ENCODE measurements around the gene ATRN.

The ATRN gene

DNA sequence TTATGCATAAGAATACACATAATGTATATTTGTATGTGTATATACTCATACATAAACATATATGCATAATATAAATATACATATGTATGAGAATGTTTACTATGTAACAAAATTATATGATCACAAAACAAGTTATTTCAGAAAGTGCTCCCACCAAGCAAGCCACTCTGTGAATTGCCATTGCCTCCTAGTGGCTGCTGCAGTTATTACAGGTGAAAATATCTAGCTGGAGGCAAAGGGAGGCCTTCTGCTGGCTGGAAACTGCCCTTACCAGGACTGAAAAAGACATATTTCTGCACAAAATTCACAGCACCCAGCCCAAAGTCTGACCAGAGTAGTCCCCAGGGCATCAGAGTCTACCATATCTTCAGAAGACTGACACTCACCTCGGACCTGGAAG lies 225.4 kb downstream of the ATRN start:
- DNase-seq (ENCODE audit: low read depth in 3 of 3) = no peak

DNA sequence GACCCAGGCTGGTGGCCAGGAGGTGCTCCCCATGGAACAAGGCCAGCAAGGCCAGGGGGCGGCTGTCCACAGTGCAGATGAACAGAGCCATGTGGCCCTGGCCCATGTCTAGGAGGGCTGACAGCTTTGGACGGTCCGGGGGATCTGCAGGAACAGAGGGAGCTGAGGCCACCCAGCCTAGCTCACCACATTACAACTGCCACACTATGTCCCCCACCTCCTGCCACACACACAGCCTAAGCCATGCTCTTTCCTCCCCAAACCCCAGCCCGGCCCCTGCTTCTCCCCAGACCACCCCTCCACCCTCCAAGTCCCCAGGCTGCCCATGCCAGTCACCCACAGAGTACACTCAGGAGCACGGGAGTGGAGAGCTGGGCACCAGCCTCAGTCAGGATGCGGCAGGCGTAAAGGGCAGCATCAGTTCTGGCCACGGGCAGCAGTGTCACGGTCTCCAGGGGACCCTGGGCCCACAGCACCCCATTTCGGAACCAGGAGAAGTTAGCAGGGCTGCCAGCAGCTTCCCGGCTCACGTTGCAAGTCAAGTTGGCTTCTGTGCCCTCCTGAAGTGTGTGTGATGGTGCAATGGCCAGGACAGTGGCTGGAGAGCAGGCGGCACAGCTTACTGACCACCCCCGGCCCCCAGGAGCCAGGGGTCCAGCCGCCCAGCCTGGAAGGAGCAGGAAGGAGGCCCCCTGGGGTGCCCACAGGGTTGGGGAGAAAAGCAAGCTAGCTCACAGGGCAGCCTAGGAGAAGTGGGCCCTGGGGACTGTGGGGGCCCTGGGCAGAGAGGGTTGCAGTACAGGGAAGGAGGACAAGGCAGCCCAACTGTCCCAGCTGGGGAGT lies 226.1 kb downstream of the ATRN start:
- no peak for DNase-seq (ENCODE audit: low read depth in 3 of 3)

DNA sequence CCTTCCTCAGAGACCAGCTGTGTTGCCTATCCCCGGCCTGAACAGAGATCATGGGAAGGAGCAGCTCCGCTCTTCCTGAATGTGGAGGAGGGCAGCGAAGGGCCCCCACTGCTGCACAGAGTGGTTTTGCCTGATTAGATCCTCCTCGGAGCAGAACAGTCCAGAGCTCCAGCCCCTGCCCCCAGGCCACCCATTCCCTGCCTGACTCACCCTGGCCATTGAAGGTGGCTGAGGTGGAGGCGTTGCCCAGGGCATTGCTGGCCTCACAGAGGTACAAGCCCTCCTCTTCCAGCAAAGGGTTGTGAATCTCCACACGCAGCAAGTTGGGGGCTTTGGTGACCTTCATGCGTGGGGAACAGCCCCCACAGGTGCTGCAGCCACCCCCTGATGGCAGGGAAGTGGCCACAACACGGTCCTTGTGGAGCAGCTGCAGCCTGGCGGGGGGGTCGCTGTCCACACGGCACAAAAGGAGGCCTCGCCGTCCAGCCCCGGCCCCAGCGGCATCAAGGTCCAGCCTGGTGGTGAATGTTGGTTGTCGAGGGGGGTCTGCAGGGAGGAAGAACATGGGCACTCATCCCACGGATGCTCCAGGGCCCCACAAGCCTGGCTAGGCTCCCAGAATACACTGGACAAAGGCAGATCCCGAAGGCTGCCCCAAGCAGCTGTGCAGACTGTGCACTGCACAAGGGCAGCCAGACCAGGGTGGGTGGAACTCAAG lies 226.9 kb downstream of the ATRN start:
- DNase-seq (ENCODE audit: low read depth in 3 of 3) = no peak

DNA sequence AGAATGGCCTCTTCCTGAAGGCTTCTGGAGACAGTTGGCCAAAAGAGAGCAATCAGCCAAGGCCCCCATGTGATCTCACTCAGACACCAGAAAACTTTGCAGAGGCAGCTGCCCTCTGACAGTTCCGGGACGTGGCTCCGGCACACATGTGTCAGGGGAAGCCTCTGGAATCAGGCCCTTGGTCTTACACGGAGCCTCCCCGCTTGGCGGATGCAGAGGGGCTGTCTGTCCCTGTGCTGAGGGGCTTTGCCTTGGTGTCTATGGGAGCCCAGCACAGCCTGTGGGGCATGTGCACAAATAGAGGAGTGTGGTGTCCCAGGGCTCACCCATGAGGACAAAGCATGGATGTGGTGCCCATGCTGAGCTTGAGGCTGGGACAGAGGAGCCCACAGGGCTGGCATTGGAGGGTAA lies 227.8 kb downstream of the ATRN start:
- DNase-seq (ENCODE audit: low read depth in 3 of 3) = no peak

DNA sequence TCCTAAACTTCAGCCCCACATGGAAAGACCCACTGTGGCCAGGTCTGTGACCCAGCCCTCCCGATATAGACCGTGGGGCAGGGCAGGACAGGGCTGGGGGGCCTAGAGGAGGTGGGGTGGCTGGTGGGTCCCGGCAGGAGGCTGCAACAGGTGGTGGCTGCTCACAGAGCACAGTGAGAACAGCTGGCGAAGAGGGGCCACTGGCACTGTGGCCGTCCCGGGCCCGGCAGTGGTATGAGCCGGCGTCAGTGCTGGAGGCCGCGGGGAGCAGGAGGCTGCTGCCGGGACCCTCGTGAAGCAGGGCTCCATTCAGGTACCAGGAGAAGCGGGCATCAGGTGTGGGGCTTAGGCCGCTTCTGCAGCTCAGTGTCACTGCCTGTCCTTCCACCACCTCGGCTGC lies 228.2 kb downstream of the ATRN start:
- no peak for DNase-seq (ENCODE audit: low read depth in 3 of 3)

All from stimulated activated CD4-positive, alpha-beta T cell treated with anti-CD3 and anti-CD28 coated beads, TNF-alpha, amount 100 ng/mL, for 48 hours (primary cell).